ENCODE data around the gene SRSF9.
A peak's percentile ranks its signal among the peaks of the same experiment; 100 is the strongest.
"Not testable (repeated sequence)": the region's sequence is repeated elsewhere in the genome, so short reads cannot be mapped to it uniquely, and the experiment has no call there.

The SRSF9 gene

DNA sequence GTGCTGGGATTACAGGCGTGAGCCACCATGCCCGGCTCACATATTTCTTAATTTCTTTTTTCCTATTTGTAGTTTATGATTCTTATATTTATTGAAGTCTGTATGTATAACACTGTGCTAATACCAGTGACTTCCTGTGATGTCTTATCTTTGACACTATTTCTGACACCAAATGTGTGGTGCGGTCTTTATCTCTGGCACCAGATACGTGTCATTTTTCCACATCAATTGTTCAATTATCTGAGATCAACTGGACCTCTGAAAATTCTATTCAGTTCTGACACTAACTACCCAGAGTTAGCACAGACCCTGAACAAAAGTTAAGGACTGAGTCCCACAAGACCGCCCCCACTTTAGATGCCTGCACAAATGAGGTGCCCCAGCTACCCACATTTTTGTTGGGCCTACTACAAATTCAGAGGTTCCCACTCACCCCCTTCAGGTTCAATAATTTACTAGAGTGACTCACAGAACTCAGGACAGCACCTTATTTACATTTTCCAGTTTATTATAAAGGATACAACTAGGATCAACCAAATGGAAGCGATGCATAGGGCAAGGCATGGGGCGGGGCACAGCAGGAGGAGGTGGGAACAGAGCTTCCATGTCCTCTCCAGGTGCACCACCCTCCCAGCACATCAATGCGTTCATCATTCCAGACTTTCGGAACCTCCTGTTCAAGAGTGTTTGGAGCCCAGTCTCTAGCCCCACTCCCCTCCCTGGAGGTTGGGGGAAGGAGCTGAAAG, 11.6 kb upstream of the SRSF9 start:
- no peak for DNase-seq

DNA sequence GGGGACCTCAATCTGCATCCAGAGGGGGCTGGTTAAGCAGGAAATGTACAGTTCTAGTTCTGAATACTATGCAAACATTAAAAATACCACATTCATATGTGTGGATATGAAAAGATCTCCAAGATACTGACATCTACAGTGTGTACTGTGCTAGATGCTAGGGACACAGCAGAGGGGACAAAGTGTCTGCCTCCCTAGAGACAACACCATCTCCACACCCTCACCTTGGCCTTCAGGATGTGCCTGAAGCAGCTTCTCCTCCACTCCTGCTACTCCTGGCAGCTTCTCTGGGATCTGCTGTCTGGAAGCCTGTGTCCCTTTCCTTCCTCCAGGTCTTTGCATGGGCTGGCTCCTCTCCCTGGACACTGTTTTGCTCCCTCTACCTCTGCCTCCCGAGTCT, 10.7 kb upstream of the SRSF9 start:
- no peak for DNase-seq

DNA sequence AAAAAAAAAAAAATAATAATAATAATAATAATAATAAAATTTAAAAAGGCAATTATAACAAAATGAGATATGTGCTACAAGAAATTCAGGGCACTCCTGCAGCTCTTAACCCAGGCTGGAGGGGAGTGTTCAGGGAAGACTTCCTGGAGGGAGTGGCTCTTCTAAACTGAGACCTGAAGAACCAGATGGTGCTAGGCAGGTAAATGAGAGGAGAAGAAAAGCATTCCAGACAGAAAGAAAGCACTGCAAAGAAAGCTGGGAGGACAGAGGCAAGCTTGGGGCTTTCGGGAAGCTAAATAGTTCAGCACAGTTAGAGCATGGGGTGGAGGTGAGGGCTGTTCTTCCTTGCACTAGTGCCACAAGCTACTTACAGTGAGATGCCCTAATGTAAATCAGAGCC, 9.9 kb upstream of the SRSF9 start:
- DNase-seq, result no peak

DNA sequence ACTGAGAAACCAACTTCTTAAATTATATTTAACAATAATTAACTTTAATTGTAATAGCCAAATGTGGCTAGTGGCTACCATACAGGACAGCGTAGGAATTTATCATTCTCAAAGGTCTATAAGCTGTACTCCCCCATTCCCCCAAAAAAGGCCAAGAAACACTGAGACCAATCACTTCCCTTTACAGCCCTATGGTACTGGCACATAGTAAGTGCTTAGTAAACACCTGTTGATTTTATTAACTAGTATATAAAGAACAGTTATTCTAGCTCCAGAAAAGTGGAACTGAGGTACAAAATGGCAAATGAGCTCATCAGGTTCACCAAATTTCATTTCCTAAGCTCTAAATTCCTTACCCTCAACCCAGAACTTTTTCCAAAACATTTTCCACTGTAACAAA, 6.1 kb upstream of the SRSF9 start:
- DNase-seq, result no peak

DNA sequence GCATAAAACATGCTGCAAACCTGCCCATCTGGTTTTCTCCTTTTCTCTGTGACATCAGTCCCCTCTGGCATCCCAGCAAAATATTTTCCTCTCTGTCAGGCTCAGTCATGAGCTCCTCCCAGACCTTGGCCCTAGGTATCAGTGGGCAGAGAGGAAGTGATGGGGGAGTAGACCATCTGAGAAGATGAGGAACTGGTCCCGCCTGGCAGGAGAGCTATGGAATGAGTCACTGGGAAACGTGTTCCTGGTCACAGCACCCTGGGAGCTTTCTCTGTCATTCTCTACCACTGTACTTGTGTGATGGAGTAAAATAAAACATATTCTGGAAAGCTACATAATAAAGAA, 5.0 kb upstream of the SRSF9 start:
- peak; percentile 97 for DNase-seq

DNA sequence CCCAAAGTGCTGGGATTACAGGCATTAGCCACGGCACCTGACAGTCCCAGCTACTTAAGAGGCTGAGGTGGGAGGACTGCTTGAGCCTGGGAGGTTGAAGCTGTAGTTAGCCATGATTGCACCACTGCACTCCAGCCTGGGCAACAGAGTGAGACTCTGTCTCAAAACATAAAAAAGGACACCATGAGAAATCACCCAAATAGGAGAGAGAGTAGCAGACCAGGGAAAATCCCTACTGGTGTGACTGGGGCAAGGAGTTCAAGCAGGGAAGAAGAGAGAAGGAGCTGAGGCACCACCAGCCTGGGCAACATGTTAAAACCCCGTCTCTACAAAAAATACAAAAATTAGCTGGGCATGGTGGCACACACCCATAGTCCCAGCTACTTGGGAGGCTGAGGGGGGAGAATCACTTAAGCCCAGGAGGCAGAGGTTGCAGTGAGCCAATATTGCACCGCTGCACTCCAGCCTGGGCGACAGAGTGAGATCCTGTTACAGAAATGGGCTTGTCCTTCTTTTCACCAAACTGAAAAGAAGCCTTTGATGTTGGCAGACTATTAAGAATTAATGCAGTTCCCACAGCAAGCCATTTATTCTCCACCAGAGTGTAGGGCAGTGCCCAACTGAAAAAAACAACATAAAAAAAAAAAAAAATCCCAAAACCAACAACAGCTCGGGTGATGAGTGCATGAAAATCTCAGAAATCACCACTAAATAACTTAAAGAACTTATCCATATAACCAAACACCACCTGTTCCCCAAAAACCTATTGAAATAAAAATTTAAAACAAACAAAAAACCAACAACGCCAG, 4.5 kb upstream of the SRSF9 start:
- DNase-seq, result no peak

DNA sequence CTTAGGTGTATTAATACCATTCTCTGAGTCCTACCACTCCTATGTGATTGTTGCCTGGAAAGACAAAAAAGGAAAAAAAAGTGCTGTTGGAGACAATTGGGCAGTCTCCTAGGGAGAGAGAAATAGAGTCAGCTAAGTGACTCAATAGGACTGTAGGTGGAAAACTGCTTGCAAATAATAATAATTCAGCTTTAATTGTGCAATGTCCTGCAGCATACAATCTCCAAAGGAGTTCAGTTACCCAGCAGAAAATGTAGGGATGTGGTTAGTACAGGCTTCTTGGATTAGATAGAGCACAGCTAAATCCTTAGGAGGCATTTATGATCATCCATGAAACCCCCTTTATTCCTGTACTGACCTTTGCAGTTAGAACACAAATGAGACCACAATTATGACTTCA, 3.0 kb upstream of the SRSF9 start:
- DNase-seq, result no peak

DNA sequence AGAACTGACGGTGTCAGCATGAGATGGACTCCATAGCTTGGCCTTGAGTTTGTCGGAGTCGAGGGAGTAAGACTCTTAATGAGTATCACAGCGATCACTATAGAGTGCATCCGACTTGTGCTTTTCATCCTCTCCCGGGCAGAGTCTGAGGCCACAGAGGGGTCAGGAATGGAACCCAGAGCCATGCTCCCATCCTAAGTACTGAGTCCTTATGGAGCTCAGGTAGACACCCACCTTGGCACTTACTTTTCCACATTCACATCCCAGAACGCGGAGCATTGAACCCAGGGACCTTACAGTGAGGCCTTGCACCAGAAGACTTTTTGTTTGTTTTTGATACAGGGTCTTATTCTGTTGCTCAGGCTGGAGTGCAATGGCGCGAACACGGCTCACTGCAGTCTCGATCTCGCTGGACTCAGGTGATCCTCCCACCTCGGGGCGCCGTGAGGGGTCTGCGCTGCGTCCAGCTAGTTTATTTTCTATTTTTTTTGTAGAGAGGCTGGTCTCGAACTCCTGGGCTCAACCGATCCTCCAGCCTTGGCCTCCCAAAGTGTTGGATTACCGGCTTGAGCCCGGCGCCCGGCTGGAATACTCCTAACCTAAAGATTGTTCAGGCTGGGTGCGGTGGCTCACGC, 719 bp upstream of the SRSF9 start:
- DNase-seq, result no peak

DNA sequence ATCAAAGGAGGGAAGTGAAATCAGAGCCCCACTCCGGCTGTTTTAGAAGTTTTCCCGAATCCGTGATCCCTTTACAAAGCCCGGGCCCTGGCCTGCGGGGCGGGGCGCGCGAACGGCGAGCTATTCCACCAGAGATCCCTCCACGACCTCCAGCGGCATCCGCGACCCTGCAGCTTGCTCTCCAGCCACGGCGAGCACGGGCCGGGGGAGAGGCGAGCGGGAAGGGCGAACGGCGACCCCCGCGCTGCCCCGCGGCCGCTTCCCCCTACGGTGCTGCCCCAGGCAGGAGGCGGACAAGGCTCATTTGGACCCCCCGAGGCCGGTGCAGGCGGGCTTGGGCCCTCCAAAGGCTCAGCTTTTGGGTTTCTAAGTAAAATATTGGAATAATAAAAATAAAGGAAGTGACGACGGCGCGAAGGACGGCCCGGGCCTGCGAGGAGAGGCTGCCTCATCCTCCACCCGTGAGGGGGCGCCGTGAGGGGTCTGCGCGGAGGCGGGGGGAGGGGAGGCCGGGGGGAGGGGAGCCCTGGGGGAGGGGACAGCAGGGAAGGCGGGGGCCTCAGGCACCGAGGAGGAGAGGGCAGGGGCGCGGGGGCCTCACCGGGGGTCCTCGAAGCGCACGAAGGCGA, 613 bp downstream of the SRSF9 start:
- DNase-seq, result peak; percentile 68

DNA sequence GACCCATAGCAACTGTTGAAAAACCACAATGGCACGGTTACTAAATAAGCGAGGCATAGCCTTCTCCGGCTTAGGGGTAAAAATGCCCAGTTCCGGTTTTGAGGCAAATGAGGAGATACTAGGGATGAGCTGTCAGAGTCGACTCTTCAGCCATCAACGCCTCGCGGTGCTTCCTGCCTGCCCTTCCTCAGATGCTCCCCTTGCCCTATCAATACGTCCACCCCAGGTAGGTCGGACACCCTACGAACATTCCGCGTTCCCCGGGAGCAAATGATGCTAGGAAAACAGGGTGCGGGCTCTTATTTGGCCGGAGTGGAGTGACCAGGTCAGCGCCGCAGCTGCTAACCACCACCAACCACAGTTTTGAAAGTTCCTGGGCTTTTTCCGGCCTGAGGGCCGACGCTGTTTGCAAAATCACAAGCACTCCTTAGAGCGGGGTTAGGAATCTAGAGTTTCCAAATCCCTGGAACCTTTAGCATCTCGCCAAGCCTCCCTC, 1.2 kb downstream of the SRSF9 start:
- peak; percentile 76 for DNase-seq

DNA sequence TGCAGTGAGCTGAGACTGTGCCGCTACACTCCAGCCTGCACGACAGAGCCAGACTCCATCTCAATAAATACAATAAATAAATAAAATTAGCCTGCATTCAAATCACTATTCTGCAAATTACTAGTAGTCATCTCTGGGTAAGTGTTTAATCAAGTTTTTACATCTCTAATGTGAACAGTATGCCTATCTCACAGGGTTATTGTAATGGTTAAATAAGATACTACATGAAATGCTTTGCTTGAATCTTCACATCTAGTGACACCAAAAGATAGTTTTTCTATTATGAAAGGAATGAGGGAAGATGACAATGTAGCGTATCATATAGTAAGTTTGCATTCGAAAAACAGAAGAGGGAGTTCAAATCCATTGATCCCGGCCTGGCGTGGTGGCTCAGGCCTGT, 2.1 kb downstream of the SRSF9 start:
- DNase-seq, result no peak

DNA sequence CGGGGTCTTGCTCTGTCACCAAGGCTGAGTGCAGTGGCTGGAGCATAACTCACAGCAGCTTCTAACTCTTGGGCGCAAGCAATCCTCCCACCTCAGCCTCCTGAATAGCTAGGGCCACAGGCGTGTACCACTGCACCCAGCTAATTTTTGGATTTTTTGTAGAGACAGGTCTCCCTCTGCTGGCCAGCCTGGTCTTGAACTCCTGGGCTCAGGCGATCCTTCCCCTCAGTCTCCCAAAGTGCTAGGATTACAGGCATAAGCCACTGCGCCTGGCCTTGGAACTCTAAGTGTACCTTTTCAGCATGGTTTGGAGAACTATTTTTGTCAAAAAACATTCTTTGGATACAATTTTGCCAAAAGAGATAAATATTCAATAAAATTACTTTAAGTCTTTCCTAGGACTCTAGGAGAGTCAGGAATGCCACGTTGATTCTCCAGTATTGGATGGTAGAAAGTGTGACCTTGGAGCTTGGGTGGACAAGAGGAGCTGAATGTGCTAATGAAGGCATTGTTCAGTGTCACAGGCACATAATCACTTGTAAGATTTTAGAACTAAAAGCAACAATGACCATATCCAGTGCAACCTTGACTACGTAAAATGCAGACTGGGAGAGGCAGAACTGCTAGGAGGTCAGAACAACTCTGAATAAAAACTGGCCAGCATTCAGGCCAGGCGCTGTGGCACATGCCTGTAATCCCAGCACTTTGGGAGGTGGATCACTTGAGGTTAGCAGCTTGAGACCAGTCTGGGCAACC, 2.8 kb downstream of the SRSF9 start:
- peak; percentile 80 for DNase-seq

DNA sequence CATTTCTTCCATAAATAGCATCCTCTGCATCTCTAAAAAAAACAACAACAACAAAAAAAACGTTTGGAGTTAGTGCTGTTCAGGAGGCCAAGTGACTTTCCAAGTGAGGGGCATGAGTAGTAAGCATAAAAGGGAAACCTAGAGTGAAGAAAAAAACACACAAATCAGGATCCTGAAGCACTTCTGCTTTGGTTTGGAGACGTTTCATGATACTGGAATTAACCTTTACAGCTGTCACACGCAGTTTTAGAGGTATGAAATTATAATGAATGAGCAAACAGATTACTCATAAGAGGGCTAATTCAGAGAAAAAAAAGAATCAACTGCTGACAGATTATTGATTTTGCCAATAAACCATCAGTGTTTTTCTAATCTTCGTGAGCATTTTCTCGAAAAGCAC, 3.8 kb downstream of the SRSF9 start:
- no peak for DNase-seq

DNA sequence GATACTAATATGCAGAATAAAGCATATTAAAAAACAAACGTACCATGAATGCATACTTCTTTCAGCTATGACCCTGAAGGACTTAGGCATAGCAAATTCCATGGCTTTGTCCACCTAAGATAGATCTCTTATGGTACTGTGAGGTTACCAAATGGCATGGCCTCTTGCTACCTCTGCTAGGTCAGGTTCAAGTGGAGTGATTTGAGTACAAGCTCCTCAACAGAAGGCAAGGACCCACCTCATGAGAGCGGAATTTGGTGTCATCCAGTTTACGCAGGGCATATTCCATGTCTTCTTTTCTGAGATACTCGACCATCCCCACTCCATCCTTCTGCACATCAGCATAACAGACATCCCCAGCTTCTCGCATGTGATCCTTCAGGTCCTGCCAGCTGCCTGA, 5.8 kb downstream of the SRSF9 start:
- DNase-seq, result no peak

DNA sequence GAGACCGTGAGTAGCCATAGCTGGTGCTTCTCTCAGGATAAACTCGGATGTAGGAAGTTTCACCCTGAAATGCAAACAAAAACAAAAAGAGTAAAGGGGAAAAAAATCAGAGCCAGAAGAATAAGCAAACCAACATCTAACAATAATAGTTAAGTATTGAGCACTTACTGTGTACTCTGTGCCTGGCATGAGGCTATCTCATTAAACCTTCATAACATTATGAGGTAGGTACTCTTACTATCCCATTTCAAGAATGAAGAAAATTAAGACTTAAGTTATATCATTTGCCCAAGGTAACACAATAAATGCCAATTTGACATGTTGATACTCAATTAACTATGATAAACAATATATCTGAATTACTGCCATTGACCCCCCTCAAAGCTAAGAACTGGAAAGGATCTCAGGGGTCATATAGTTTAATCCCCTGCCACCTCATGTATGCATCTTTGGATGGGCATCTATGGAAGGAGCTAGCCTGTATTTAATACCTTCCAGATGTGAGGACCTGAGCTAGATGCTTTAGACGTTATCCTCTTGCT, 7.4 kb downstream of the SRSF9 start:
- no peak for DNase-seq

DNA sequence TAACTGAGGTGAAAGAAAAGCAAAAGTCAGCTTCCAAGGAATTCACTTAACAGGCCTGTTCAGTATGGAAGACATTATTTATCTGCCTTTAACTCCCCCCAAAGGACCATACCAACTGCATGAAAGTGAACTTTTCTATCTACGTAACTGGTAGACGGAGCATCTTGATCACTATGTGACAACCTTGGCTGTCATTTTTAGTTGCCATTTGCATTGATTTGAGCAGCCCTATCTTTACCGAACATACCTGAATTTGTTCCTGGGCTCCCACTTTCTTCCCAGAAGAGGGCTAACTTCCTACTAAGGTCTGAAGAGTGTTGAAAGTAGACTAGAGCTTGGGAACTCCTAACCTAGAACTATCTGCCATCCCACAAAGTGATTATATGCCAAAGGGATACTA, 9.4 kb downstream of the SRSF9 start:
- DNase-seq, result no peak

DNA sequence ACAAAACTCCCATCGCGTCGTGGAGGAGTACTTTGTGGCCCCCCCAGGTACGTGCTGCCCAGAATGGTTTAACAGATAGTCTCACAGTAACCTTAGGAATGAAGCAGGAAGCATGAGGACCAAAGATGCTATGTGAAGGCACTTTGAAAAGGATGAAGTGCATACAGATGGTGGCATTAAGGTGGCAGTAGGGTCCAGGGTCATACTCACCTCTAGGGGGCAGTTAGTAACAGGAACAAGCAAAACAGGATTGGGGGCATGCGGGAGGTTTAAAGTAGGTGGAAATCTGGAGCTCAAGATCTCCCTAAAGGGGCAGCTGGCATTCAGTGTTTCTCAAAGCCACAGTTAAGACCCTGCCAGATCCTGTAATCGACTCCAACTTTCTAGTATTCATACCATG, 12.4 kb downstream of the SRSF9 start:
- DNase-seq, result peak; percentile 76

DNA sequence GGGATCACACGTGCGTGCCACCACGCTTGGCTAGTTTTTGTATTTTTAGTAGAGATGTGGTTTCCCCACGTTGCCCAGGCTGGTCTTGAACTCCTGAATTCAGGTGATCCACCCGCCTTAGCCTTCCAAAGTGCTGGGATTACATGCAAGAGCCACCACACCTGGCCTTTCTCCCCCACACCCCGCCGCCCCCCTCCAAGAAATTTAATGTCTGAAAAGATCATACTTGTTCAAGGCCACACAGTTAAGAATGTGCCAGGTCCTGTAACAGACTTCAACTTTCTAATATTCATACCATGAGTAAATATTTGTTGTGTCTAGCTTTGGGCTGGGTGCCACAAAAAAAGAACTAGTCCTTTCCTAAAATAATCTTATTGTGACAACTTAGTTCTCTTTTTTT, 14.2 kb downstream of the SRSF9 start:
- no peak for DNase-seq

DNA sequence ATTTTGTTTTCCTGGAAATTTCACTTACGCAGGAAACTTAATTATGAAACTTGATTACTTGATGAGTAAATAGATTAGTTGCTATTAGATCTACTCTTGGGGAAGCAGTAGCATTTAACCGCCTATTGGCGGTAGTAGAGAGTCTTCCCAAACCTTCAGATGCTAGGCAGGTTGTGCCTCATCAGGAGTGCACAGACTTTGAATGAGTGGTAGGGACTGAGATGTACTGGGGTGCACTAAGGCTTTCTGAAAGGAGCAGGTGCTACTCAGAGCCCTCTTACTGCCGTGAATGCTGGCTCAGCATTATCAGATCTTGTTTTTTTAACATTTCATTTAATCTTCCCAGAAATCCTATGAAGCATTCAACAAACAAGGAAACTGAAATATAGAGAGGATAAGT, 15.6 kb downstream of the SRSF9 start:
- DNase-seq, result no peak

DNA sequence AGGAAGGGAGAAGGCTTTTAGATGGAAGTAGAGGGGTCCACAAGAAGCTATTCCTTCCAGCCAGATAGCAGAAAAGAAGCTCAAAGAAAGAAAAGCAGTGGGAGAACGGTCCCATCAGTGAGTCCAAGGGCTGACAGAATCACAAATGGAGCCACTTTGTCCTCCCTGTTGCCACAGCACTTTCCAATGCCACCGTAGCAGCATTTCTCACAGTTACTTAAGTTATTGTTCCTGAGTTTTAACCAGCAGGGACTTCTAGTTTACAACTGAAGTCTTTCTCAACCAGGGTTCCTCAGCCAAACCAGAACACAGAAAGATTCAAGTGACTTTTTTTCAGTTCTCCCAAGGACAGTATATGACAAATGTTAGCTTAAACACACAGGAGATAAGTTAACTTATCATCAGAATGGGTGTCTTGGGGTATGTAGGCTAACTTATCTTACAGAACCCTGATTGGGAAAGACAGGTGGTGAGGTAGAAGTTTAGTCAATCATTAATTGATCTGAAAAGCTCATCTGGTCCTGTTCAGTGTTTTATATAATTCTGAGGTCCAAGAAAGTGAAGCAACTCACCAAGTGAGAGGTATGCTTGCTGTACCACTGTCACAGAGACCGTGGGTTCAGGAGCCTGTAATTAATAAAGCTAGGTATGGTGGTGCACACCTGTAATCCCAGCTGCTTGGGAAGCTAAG, 16.3 kb downstream of the SRSF9 start:
- no peak for DNase-seq

DNA sequence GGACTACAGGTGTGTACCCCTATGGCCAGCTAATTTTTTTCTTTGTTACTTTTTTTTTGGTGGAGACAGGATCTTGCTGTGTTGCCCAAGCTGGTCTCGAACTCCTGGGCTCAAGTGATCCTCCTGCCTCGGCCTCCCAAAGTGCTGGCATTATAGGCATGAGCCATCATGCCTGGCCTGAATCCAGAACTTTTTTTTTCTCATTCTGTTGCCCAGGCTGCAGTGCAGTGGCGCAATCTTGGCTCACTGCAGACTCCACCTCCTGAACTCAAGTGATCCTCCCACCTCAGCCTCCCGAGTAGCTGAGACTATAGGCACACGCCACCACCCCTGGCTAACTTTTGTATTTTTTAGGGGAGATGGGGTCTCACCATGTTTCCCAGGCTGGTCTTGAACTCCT, 17.0 kb downstream of the SRSF9 start:
- DNase-seq, result not testable (repeated sequence)

DNA sequence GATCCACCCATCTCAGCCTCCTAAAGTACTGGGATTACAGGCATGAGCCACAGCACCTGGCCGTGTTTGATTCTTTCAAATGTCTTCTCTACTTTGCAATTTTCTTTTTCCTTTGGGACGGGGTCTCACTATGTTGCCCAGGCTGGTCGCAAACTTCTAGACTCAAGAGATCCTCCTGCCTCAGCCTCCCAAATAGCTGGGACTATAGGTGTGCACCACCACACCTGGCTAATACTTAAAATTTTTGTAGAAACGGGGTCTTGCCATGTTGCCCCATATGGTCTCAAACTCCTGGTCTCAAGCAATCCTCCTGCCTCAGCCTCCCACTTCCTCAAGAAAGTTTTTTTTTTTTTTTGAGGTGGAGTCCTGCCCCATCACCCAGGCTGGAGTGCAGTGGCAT, 21.6 kb downstream of the SRSF9 start:
- no peak for DNase-seq

Measured in islet precursor cell (in vitro differentiated cells).